ENCODE measurements around the gene ATPAF1.

ATPAF1 gene

GRCh38 chr1:46621930-46622329 is 46.2 kb downstream of the ATPAF1 start:
- in situ Hi-C loops (cut with MboI; ENCODE audit: low pct_unique_long_range_greater_than_20kb, low sequenced_read_pairs) = no loop called here
- no peak for DNase-seq

GRCh38 chr1:46619656-46620258 is 48.4 kb downstream of the ATPAF1 start:
- no peak for DNase-seq
- in situ Hi-C loops (cut with MboI; ENCODE audit: low pct_unique_long_range_greater_than_20kb, low sequenced_read_pairs) = no loop called here

GRCh38 chr1:46618754-46619415 is 49.3 kb downstream of the ATPAF1 start:
- in situ Hi-C loops (cut with MboI; ENCODE audit: low pct_unique_long_range_greater_than_20kb, low sequenced_read_pairs) = no loop called here
- DNase-seq = no peak

DNA sequence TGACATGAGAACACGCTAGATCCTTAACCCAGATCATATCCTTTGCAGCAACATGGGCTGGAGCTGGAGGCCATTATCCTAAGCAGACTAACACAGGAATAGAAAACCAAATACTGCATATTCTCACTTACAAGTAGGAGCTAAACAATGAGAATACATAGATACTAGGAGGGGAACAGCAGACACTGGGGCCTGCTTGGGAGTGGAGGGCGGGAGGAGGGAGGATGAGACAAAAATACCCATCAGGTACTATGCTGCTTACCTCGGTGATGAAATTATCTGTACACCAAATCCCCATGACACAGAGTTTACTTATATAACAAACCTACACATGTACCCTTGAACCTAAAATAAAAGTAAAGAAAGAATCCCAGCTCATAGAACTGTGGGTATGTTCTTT is 50.3 kb downstream of the ATPAF1 start:
- in situ Hi-C loops (cut with MboI; ENCODE audit: low pct_unique_long_range_greater_than_20kb, low sequenced_read_pairs) = no loop called here
- DNase-seq = no peak

DNA sequence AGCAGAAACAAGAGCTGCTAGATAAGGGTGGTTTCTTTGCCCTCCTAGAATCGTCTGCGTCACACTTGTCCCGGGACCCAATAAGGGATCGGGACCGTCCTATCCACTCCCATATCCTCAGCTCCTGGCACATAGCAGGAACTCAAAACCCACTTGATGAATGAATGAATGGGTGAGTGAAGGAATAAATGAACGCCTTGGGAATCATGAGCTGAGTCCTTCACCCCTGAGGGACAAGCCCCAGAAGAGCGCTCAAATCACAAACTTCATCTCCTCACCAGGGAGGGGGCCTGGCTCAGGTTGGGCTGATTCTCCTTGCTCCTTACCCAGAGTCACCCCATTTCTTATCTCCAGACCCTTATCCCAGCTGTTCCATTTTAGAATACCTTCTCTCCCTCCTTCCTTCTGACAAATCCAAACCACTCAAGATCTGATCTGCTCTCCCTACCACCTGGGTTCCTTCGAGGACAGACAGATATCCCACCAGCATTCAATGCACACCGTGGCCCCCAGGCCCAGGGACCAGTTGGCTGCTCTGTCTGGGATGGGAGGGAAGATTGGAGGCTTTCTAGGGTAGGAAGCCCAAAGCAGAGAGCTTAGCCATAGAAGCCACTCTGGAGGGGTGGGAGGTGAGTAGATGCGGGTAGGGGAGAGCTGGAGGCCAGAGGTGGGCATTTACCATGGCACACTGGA is 50.9 kb downstream of the ATPAF1 start:
- in situ Hi-C loops (cut with MboI; ENCODE audit: low pct_unique_long_range_greater_than_20kb, low sequenced_read_pairs) = no loop called here
- no peak for DNase-seq

DNA sequence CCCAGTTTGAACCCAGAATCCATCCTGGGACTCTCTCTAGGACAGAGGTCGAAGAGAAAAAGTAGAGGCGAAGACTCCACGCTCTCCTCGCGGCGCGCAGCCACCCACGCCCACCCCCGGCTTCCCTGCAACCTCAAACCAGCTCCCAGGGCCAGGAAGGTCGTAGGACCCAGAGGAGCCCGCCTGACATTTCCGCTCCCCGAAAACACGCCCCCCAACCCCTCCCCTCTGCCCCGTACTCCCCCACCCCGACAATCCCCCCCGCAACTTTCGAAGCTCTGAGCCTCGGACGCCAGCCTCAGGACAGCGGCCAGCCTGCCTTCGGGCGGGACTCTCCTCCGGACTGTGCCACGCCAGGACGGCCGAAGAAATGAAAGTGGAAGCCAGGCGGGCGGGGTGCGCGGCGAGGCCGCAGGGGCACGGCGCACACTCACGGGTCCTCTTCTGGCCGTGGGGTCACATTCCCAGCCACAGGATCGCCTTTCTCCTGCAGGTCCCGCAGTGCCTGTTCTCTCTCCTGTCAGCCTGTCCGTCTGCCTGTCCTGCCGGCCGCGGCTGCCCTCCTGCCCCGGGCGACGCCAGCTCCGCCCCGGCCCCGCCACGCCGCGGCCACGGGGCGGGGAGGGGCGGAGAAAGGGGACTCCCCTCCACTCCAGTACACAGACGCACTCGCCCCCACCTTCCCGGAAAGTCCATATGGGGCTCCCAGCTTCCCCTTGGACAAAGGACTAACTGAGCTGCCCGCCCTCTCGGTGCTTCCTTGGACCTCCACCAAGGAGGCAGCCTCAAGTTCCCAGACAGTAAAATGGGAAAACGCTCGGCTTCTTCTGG is 51.7 kb downstream of the ATPAF1 start, which contains the start of gene MOB3C:
TSS of gene MOB3C (minus strand) at position 535 of the 831 bp plus-strand sequence. CDS start 3,490 bp downstream, outside the sequence.
- in situ Hi-C loops (cut with MboI; ENCODE audit: low pct_unique_long_range_greater_than_20kb, low sequenced_read_pairs) = no loop called here
- no peak for DNase-seq

DNA sequence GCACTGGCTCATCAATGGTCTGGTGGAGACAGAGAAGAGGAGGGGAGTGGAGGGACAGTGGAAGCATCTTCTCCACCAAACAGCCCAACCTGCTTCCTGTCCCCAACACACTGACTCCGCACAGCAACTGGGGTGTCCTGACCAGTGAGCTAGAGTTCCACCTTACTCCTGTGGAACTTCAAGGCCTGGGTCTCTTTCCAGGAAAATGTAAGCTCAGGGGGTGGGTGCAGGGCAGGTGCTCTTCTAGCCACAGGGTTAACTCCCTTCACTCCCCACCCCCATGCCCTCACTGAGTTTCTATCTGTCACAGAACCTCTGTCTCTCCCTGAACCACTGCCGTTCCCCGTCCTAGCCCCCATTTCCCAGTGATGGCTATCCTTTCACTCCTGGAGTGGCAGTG is 52.4 kb downstream of the ATPAF1 start:
- DNase-seq = no peak
- in situ Hi-C loops (cut with MboI; ENCODE audit: low pct_unique_long_range_greater_than_20kb, low sequenced_read_pairs) = no loop called here

DNA sequence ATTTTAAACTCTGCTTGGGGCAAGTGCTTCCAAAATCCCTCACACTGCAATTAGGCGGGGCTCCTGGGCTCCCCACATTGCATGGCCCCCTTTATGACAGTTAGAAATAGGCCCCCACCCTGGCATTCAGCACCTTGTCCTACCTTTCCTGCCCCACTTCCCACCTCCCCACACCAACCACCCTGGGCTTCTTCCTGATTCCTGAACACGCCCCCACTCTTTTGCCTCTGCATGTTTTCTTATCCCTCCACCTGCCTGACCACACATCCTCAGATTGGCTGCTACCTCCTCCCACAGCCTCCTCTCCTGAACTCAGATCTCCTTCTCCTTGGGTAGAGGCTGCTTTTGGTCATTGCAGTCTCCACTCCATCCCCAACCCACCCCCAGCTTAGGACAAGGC is 53.1 kb downstream of the ATPAF1 start:
- DNase-seq = no peak
- in situ Hi-C loops (cut with MboI; ENCODE audit: low pct_unique_long_range_greater_than_20kb, low sequenced_read_pairs) = no loop called here

DNA sequence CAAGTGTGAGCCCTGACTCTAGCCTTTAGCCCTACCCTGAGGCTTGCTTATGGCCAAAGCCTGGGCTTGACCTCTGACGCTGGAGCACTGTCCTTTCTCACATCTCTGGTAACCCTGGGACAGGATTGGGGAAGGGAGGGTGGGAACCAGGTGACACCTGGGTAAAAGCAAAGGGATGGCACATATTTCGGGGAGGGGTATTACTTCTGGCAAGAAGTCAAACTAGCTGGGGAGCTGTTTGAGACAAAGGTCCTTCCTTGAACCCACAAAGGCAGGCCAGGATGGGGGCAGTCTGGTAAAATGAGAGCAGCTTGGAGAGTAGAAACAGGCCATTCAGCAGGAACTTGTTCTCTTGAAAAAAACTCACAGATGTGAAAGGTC is 53.6 kb downstream of the ATPAF1 start:
- in situ Hi-C loops (cut with MboI; ENCODE audit: low pct_unique_long_range_greater_than_20kb, low sequenced_read_pairs) = no loop called here
- no peak for DNase-seq

DNA sequence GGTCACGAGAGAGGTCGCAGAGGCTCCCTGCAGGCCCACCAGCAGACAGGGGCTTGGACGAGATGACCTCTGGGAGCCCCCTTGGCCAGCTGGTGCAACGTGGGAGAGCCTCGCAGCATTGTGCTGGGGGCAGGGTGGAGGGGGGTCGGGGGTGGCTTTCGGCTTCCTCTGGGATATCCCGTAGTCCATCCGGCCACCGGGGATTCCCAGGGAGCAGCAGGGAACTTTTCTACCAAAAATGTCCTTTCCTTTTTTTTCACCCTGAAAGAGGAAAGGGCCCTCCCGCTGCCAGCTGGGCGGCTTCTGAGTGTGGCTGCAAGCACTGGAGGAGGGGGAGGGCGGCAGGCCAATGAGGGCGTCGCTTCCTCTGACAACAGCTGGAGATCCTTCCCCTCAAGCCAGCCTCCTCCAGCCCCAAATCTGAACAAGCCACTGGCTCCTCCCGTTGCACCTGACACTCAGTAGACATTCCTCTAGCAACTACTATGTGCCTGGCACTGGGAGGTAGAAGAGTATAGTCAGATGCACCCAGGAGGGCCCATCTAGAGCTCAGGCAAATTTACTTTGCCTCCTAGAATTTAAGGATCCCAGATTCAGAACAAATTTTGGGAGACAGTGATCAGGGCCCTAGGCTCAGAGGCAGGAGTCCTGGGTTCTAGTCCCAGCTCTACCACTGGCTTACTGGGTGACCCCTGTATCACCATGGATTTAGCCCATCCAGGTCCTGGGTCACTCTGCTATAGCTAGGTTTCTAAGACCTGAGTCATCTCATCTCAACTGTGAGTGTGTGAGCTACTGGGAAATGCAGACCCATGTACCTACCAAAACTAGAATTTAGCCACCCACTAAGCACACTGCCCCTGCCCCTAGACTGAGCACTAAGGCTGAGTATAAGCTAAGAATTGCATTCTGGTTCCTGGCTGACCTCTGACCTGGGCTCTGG is 54.2 kb downstream of the ATPAF1 start:
- DNase-seq = peak; percentile 84
- in situ Hi-C loops (cut with MboI; ENCODE audit: low pct_unique_long_range_greater_than_20kb, low sequenced_read_pairs) = no loop called here

DNA sequence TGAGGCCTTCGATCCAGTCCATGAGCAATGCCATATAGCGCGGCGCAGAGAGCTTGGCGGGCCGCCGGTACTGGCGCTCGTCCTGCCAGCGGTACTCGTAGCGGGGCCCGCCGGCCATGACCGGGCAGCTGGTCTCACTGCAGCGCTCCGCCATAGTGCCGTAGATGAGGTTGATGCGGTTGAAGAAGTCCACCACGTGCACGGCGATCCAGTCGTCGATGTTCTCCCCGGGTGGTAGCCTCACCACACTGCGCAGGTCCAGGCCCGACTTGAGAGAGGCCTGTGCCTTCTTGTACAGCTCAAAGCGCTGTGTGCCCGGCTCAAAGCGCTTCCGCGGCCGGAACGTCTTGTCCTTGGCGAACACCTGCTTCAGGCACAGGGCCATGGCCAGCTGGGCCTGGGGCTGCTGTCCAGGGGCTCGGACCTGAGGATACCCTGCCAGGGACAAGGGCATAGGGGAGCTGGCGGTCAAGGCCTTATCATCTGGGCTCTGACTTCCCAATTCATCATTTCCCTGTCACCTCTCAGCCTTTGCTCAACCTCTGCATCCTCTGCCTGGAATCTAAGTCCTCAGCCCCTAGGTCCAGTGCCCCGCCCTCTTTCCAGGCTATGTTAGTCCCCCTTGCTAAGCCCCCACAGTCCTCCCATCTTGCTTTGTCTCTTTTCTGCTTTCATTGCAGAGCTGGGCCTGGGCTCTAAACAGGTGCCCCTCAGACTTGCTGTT is 55.1 kb downstream of the ATPAF1 start:
- in situ Hi-C loops (cut with MboI; ENCODE audit: low pct_unique_long_range_greater_than_20kb, low sequenced_read_pairs) = no loop called here

DNA sequence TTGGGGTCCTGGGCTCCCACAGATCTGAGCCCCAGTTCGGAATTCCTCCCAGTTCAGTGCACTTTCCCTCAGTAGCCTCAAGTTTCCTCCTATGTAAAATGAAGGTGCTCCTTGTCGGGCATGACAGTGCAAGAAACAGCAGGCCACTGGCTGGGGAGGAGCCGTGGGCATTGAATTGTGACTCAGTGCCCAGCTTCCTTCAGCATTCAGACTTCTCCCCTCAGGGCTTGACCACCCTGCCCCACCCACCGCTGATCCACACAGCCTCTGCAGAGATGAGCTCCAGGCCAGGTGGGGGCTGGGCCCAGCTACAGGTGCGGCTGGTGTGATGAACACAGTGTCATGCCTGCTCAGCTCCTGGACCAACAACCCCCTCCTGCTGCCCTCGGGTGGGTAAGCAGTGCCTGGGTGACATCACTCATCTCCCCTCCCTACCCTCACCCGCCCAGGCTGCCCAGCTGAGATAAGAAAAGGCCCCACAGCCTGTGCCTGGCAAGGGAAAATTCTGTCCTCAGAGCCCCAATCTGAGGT is 56.4 kb downstream of the ATPAF1 start:
- DNase-seq = no peak
- in situ Hi-C loops (cut with MboI; ENCODE audit: low pct_unique_long_range_greater_than_20kb, low sequenced_read_pairs) = no loop called here

More for the DNA sequence above, 55.1 kb downstream of the ATPAF1 start:
- DNase-seq = no peak

GRCh38 chr1:46607345-46608130 is 60.6 kb downstream of the ATPAF1 start:
- DNase-seq = no peak
- in situ Hi-C loops (cut with MboI; ENCODE audit: low pct_unique_long_range_greater_than_20kb, low sequenced_read_pairs) = no loop called here

DNA sequence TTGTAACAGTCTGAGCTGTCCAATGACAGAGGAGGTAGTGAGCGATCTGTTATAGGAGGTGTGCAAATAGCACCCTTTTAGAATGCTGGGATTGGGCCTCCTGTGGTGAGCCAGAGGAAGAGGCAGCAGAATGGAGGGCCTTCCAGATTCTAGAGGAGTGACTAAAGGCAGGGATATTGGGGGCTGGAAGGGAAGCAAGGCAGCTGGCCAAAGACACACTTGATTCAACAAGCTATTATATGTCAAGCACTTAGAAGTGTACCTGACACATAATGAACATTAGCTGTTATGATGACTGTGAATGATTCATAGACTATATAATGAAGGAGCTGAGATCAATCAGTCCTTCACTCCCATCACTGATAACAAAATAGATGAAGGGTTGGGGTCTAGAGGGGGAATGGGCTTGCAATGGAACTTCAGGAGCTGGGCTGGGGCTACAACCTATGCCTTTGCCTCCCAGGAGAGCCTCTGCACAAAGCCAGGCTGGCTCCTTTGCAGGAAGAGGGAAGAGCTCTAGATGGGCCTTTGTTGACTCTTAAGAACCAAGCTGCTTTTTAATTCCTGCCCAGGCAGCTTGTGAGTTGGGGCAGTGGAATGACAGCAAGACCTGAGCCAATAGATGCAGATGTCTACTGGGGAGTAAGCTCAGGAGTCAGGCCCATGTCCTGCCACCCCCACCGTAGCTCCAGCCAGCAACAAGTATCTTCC is 61.8 kb downstream of the ATPAF1 start:
- no peak for DNase-seq

GRCh38 chr1:46605232-46605631 is 62.9 kb downstream of the ATPAF1 start:
- in situ Hi-C loops (cut with MboI; ENCODE audit: low pct_unique_long_range_greater_than_20kb, low sequenced_read_pairs) = no loop called here
- DNase-seq = peak; percentile 11

More for the DNA sequence above, 61.8 kb downstream of the ATPAF1 start:
- in situ Hi-C loops (cut with MboI; ENCODE audit: low pct_unique_long_range_greater_than_20kb, low sequenced_read_pairs) = no loop called here

GRCh38 chr1:46603858-46604549 is 64.2 kb downstream of the ATPAF1 start, which contains the start of gene MKNK1:
Gene MKNK1 (minus strand): TSS chr1:46604268. CDS start chr1:46583327, 20,941 bp downstream.
- in situ Hi-C loops (cut with MboI; ENCODE audit: low pct_unique_long_range_greater_than_20kb, low sequenced_read_pairs) = no loop called here
- DNase-seq = peak; percentile 95
